Measurements from ENCODE around the gene C16orf87.

DNA sequence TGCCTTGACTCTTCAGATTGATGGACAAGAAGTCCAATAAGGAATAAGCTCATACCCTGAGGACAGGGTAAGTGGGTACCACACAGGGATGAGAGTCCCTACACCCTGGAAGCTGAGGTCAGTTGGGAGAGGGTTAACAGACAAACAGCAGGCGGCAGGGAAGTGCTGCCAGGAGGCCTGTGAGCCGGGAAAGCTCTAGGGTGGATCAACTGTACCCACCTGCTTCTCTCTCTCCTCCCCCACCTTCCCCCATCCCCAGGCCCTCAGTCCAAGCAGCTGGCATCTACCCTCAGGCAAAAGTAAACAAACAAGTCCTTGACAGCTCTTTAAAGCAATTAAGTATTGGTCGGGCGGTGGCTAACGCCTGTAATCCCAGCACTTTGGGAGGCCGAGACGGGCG is 62.2 kb downstream of the C16orf87 start:
- TF ChIP-seq, protein P1, sequence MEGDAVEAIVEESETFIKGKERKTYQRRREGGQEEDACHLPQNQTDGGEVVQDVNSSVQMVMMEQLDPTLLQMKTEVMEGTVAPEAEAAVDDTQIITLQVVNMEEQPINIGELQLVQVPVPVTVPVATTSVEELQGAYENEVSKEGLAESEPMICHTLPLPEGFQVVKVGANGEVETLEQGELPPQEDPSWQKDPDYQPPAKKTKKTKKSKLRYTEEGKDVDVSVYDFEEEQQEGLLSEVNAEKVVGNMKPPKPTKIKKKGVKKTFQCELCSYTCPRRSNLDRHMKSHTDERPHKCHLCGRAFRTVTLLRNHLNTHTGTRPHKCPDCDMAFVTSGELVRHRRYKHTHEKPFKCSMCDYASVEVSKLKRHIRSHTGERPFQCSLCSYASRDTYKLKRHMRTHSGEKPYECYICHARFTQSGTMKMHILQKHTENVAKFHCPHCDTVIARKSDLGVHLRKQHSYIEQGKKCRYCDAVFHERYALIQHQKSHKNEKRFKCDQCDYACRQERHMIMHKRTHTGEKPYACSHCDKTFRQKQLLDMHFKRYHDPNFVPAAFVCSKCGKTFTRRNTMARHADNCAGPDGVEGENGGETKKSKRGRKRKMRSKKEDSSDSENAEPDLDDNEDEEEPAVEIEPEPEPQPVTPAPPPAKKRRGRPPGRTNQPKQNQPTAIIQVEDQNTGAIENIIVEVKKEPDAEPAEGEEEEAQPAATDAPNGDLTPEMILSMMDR (optimal IDR thresholded peaks at IDR 0.05 in 1 of 3, IDR thresholded peaks at IDR 0.05 in 1 of 3, conservative IDR thresholded peaks at IDR 0.05 in 1 of 3; ENCODE audit: extremely low read depth in 1 of 3, insufficient read depth in 2 of 3, low read length in 3 of 3): no peak
- TF ChIP-seq EZH2 (IDR thresholded peaks at IDR 0.05; ENCODE audit: low read length): no peak
